Left ventricle myocardium inferior (tissue), 1 donor: ENCODE data around the gene UBL4A. TPM values are rescaled to one million over a fixed set of nuclear protein-coding genes. Genes with fewer than 3 reads are reported as not detected.

Source experiments
- DNase-seq: peaks from one replicate; pipeline ENCODE4 v3.0.0-alpha.2; 2020
- H3K27ac ChIP-seq: fragments of 200-600 bp; replicated peaks from 2 replicates; pipeline ENCODE4 v1.8.0; 2021
- H3K27me3 ChIP-seq: fragments of 200-600 bp; 2 replicates; pipeline ENCODE4 v1.8.0; 2021; ENCODE audit warnings: low read depth
- H3K36me3 ChIP-seq: fragments of 200-600 bp; 2 replicates; pipeline ENCODE4 v1.8.0; 2021
- H3K4me1 ChIP-seq: fragments of 200-600 bp; 2 replicates; pipeline ENCODE4 v1.8.0; 2021
- H3K4me3 ChIP-seq: fragments of 200-600 bp; 2 replicates; pipeline ENCODE4 v1.8.0; 2021; ENCODE audit warnings: mild to moderate bottlenecking, moderate library complexity
- H3K9me3 ChIP-seq: fragments of 200-600 bp; replicated peaks from 2 replicates; pipeline ENCODE4 v1.8.0; 2021
- intact Hi-C: fragments of 100-400 bp; cut with micrococcal nuclease; formaldehyde crosslinking; loops from one replicate; pipeline ENCODE4 v1.11.0; 2022
- total RNA-seq: library from RNA; stranded (reverse); fragmentation: NEBNext Ultra II Directional; extraction: Animal tissue kit (Norgen Biotek cat#: 25700); gene quantifications from one replicate; pipeline ENCODE4 v1.2.1, GENCODE V29; 2021
- TF ChIP-seq, protein P1 (sequence below): fragments of 200-600 bp; IDR thresholded peaks from 2 replicates; pipeline ENCODE4 v1.8.0; 2021; ENCODE audit warnings: antibody characterized with exemption, mild to moderate bottlenecking, borderline replicate concordance
- donor health status: DM: no; HTN: yes; CAD: no; lungs with severe emphysema.

The UBL4A gene
- total RNA-seq, 1 donor from 2014 or later, result 60.2 TPM

DNA sequence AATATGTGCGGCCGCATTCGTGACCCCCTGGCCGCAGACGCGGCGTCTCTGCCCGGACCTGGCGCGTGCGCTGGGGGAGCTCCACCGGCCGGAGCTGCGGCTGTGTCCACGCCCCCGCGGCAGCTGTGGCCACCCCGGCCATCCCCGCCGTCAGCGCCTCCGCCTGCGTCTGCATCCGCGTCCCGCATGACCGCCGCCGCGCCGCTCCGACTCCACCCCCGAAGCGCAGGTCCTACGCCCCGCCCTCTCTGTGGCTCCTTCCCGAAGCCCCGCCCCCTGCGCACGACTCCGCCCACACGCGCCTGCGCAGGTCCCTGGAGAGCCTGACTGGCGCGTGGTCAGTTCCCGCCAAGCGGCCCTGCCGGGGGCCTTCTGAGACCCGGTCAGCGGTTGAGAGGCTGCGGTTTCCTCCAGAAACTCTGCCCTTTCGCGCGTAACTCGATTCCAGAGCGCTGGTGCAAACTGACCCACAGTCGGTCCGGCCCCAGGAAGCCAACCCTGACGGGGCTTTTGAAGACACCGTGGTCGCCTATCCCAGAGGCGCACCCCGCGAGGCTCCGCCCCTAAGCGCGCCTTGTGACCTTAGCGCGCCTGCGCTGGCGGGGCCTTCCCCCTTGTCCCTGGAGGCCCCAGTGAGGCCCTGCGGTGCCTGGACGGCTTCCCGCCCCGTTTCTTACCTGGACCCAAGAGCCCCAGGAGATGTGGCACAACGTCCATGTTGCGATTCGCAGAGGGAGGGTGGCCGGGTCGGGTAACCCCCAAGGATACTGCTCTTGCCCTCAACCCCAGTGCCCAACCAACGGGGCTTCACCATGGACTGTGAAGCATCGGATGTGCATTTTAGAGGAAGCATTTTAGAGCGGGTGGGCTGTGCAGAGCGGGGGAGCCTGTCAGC lies 7.4 kb downstream of the UBL4A start, which contains the start of gene LAGE3:
Gene LAGE3 (minus strand): TSS at position 554 of the 895 bp plus-strand sequence. CDS start 366 bp downstream, at position 188.
- peak within 1 kb of the TSS; percentile 67 for H3K4me3 ChIP-seq
- intact Hi-C loops, result no loop called here
- no peaks in the 10 kb centered on the region for H3K36me3 ChIP-seq
- H3K27me3 ChIP-seq, result no peaks in the 10 kb centered on the region
- peaks cover 11% of the 10 kb centered on the region for H3K4me1 ChIP-seq
- peak; percentile 92 for DNase-seq
- no peaks in the 10 kb centered on the region for H3K9me3 ChIP-seq
- H3K27ac ChIP-seq, result peak within 1 kb of the TSS; percentile 91
- TF ChIP-seq, protein P1, sequence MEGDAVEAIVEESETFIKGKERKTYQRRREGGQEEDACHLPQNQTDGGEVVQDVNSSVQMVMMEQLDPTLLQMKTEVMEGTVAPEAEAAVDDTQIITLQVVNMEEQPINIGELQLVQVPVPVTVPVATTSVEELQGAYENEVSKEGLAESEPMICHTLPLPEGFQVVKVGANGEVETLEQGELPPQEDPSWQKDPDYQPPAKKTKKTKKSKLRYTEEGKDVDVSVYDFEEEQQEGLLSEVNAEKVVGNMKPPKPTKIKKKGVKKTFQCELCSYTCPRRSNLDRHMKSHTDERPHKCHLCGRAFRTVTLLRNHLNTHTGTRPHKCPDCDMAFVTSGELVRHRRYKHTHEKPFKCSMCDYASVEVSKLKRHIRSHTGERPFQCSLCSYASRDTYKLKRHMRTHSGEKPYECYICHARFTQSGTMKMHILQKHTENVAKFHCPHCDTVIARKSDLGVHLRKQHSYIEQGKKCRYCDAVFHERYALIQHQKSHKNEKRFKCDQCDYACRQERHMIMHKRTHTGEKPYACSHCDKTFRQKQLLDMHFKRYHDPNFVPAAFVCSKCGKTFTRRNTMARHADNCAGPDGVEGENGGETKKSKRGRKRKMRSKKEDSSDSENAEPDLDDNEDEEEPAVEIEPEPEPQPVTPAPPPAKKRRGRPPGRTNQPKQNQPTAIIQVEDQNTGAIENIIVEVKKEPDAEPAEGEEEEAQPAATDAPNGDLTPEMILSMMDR, result no peak

DNA sequence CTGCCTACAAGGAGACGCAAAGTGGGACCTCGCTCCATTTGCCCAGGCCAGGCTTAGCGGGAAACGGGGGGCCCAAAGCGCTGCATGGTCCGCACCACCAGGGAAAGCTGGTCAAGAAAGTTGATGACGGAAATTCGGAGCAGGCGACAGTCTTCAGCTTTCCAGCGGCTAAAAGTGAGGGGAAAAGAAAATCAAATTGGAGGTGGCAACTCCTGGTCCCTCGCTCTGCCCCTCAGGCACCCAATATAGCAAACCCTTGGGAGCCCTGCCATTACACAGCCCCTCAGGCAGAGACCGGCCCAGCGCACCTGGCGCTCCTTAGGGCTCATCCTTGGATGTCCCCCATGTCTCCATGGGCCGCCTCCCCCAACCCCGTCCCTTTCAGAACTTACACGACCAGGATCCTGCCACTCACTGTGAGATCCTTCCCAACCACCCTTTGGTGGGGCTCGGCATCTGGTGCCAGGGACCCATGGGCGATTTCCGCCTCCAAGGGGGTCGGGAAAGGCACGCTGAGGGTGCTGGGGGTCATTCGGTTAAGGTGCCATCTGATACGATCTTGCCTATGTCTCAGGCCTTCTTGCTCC lies 8.4 kb downstream of the UBL4A start:
- no peaks in the 10 kb centered on the region for H3K9me3 ChIP-seq
- peaks cover 5% of the 10 kb centered on the region for H3K4me1 ChIP-seq
- DNase-seq, result no peak
- peak overlapping the region; percentile 91 for H3K27ac ChIP-seq
- TF ChIP-seq, protein P1, result no peak
- peak overlapping the region; percentile 67 for H3K4me3 ChIP-seq
- intact Hi-C loops, result no loop called here
- H3K36me3 ChIP-seq, result no peaks in the 10 kb centered on the region
- H3K27me3 ChIP-seq, result no peaks in the 10 kb centered on the region

DNA sequence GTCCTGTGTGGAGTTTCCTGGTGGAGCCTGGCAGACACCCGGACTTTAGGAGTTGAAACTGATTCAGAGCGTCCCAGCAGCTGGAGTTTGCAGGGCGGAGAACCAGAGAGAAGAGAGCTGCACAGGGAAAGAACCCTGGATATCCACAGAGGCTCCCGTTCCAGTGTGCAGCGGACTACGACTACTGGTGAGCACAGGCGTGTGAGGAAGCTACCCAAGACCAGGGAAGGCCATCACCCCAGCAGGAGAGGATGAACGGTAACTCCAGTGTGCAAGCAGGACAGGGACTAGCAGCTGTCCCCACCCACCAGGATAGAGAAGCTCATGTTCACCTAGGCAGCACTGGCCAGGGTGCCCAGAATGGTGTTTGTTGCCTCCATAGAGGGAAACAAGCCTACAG lies 9.6 kb downstream of the UBL4A start:
- Histone ChIP-seq H3K9me3 (no peaks in the 10 kb centered on the region), H3K36me3 (no peaks in the 10 kb centered on the region), H3K27me3 (no peaks in the 10 kb centered on the region), H3K4me1 (peaks cover 5% of the 10 kb centered on the region), H3K4me3 (no peak overlapping the region), H3K27ac (no peak overlapping the region)
- TF ChIP-seq, protein P1, result no peak
- no peak for DNase-seq
- intact Hi-C loops, result no loop called here

DNA sequence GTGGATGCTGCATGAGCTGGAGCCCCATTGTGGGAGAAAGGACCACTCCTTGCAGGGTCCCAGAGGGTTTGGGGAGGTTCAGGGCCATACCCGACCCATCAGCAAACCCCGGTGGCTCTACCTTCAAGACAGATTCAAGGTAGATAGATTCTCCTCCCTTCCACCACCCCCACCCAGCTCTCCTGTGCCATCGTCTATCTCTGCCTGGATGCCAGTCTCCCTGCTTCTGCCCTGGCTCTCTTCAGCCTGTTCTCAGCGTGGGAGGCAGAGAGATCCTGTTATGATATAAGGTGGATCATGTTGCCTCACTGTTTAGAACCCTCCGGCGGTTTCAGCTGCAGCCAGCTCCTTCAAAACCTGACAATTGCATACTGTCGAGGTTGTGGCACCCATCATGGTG lies 12.7 kb downstream of the UBL4A start:
- peaks cover 16% of the 10 kb centered on the region for H3K36me3 ChIP-seq
- H3K27me3 ChIP-seq, result no peaks in the 10 kb centered on the region
- H3K27ac ChIP-seq, result no peak overlapping the region
- TF ChIP-seq, protein P1, result no peak
- intact Hi-C loops, result no loop called here
- H3K9me3 ChIP-seq, result no peaks in the 10 kb centered on the region
- no peak overlapping the region for H3K4me3 ChIP-seq
- H3K4me1 ChIP-seq, result peaks cover 5% of the 10 kb centered on the region
- no peak for DNase-seq

DNA sequence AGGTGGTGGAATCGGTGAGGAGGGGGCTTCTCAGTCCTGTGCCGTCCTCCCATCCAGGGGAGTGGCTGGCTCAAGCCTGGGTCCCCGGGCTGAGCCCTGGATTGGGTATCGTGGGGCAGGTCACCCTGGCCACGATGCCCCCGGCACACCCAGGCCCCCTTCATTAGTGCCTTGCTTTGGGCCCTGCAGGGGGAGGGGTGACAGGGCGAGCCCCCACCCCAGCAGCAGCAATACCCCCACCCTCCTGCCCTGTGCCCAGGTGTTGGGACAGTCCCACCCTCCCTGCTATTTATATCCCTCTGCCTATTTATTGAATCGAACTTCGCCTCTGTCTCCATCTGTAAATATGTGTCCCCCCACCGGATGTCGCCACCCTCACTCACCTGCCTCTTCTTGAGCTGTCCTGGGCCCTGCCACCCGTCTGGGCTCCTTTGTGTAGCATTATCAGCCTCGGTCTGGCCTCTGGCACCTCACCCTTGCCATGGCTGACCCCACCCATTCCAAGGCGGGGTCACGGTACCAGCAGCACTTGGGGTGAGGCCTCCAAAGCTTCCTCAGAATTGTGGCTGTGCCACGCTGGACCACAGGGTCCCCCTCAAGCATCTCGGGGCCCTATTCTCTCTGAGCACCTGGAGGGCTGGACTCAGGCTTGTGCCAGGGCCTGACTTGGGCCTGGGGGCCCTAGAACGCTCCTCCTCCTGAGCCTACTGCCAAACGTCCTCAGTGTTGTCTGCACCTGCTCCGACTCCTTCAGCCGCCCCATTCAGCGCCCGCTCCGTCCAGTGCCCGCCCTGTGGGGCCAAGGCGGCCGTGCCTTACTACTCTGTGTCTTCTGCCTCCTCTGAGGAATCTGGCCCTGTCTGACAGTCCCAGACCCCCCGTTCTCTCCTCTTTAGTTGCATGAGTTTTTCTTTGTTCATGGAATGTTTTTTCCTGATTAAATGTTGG lies 13.5 kb downstream of the UBL4A start:
- H3K36me3 ChIP-seq, result peaks cover 20% of the 10 kb centered on the region
- intact Hi-C loops, result no loop called here
- no peak for DNase-seq
- no peak overlapping the region for H3K27ac ChIP-seq
- no peaks in the 10 kb centered on the region for H3K9me3 ChIP-seq
- H3K27me3 ChIP-seq, result no peaks in the 10 kb centered on the region
- H3K4me3 ChIP-seq, result no peak overlapping the region
- TF ChIP-seq, protein P1, result no peak
- peaks cover under 1% of the 10 kb centered on the region for H3K4me1 ChIP-seq
